PC-9 (cell line): ENCODE data around the gene ARHGAP26. TPM values are rescaled to one million over a fixed set of nuclear protein-coding genes. Genes with fewer than 3 reads are reported as not detected.
"Not testable (repeated sequence)": the region's sequence is repeated elsewhere in the genome, so short reads cannot be mapped to it uniquely, and the experiment has no call there.

ENCODE experiments used
- BruUV-seq: library from RNA; stranded (reverse); fragments of 400-500 nt; replicated peaks from 2 replicates; lab custom pipeline; 2021; lab: Mats Ljungman, UMichigan
- CTCF ChIA-PET: fragments of 300-600 bp; sonication (Branson Sonifier 250); formaldehyde crosslinking; loops from one replicate; lab custom pipeline; 2022; ENCODE audit warnings: antibody characterized with exemption; lab: Charles Lee
- POLR2A ChIA-PET: fragments of 300-600 bp; sonication (Branson Sonifier 250); formaldehyde crosslinking; loops from one replicate; lab custom pipeline; 2022; ENCODE audit warnings: antibody characterized with exemption; ENCODE audit not compliant: unreplicated experiment; lab: Charles Lee
- DNase-seq, 2 experiments: peaks; one replicate each; pipeline versions ENCODE4 v3.0.0 to v3.0.0-alpha.2; 2015 to 2022; ENCODE audit warnings: mixed read lengths in 1 of 2
- H2AFZ ChIP-seq: fragments of 200-600 bp; sonication (generic); 2 replicates; pipeline ENCODE4 v1.8.1; 2017; ENCODE audit warnings: antibody characterized with exemption
- H3F3A ChIP-seq: fragments of 200-600 bp; sonication (generic); 2 replicates; pipeline ENCODE4 v1.8.1; 2017; ENCODE audit warnings: antibody characterized with exemption, mild to moderate bottlenecking, low read depth; ENCODE audit not compliant: insufficient read depth
- H3K27ac ChIP-seq: fragments of 200-600 bp; sonication (generic); 2 replicates; pipeline ENCODE4 v1.6.1; 2016; ENCODE audit warnings: mixed run types
- H3K27me3 ChIP-seq: fragments of 200-600 bp; sonication (generic); 2 replicates; pipeline ENCODE4 v1.6.1; 2016; ENCODE audit warnings: low read depth, mixed run types; ENCODE audit not compliant: insufficient read depth
- H3K36me3 ChIP-seq: fragments of 200-600 bp; sonication (generic); 2 replicates; pipeline ENCODE4 v1.6.1; 2016; ENCODE audit warnings: low read depth, mixed run types
- H3K4me1 ChIP-seq: fragments of 200-600 bp; sonication (generic); replicated peaks from 2 replicates; pipeline ENCODE4 v1.6.1; 2016; ENCODE audit warnings: mixed run types; ENCODE audit not compliant: insufficient read depth
- H3K4me2 ChIP-seq: fragments of 200-600 bp; sonication (generic); 2 replicates; pipeline ENCODE4 v1.6.1; 2017; ENCODE audit warnings: mixed run types
- H3K4me3 ChIP-seq: fragments of 200-600 bp; sonication (generic); 2 replicates; pipeline ENCODE4 v1.6.1; 2016; ENCODE audit warnings: mixed run types
- H3K79me2 ChIP-seq: fragments of 200-600 bp; sonication (generic); 2 replicates; pipeline ENCODE4 v1.6.1; 2017; ENCODE audit warnings: low read depth, mixed run types
- H3K9me2 ChIP-seq: fragments of 200-600 bp; sonication (generic); 2 replicates; pipeline ENCODE4 v1.8.1; 2017; ENCODE audit warnings: mild to moderate bottlenecking; ENCODE audit not compliant: insufficient read depth
- H3K9me3 ChIP-seq: fragments of 200-600 bp; sonication (generic); 2 replicates; pipeline ENCODE4 v1.8.1; 2016; ENCODE audit warnings: low read depth; ENCODE audit not compliant: insufficient read depth
- H4K20me1 ChIP-seq: fragments of 200-600 bp; sonication (generic); 2 replicates; pipeline ENCODE4 v1.8.1; 2017; ENCODE audit not compliant: insufficient read depth
- EZH2 ChIP-seq: fragments of 200-600 bp; sonication (generic); IDR thresholded peaks from 2 replicates; pipeline ENCODE4 v1.8.0; 2017; ENCODE audit warnings: antibody characterized with exemption, low read depth
- intact Hi-C: fragments of 100-400 bp; cut with micrococcal nuclease; formaldehyde crosslinking; loops from one replicate; pipeline ENCODE4 v1.10.0; 2022; ENCODE audit not compliant: unreplicated experiment
- total RNA-seq: library from RNA; stranded (reverse); gene quantifications from 2 replicates; pipeline ENCODE4 v1.2.3, GENCODE V29; 2021
- TF ChIP-seq, protein P1 (sequence below): fragments of 200-600 bp; sonication (generic); conservative IDR thresholded peaks from 2 replicates; pipeline ENCODE4 v1.6.1; 2017; ENCODE audit warnings: mixed run types, antibody characterized with exemption, mild to moderate bottlenecking, moderate library complexity

The ARHGAP26 gene
- total RNA-seq, 1 experiment from 2014 or later: 29.7 TPM

DNA sequence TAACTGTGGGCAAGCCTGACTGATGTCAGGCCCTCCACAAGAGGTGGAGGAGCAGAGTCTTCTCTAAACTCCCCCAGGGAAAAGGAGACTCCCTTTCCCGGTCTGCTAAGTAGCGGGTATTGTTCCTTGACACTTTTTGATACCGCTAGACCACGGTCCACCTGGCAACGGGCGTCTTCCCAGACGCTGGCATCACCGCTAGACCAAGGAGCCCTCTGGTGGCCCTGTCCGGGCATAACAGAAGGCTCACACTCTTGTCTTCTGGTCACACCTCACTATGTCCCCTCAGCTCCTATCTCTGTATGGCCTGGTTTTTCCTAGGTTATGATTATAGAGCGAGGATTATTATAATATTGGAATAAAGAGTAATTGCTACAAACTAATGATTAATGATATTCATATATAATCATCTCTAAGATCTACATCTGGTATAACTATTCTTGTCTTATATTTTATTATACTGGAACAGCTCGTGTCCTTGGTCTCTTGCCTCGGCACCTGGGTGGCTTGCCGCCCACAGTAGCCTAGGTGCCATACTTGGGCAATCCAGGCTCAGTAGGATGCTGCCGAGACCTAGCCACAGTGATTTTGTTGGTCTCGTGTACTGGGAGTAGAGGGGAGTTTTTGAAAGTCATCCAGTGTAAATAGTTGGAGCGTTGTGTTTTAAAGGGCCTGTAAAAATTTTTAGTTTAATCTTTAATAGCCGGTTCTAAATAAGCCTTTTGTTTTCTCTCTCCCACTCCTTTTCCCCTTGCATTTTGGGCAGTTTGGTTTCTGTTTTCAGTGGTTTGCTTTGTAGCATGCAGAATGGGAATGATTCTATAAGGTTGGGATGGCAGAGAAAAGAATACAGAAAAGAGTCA, 195.3 kb downstream of the ARHGAP26 start:
- BruUV-seq, CTCF ChIA-PET, H3F3A ChIP-seq, H2AFZ ChIP-seq, H3K79me2 ChIP-seq, H3K27me3 ChIP-seq, H3K4me3 ChIP-seq, H4K20me1 ChIP-seq, H3K4me2 ChIP-seq, H3K9me2 ChIP-seq, H3K36me3 ChIP-seq, intact Hi-C loops, H3K9me3 ChIP-seq, POLR2A ChIA-PET, DNase-seq, H3K27ac ChIP-seq: not testable (repeated sequence)
- peaks cover 17% of the 10 kb centered on the region for H3K4me1 ChIP-seq
- TF ChIP-seq, protein P1, sequence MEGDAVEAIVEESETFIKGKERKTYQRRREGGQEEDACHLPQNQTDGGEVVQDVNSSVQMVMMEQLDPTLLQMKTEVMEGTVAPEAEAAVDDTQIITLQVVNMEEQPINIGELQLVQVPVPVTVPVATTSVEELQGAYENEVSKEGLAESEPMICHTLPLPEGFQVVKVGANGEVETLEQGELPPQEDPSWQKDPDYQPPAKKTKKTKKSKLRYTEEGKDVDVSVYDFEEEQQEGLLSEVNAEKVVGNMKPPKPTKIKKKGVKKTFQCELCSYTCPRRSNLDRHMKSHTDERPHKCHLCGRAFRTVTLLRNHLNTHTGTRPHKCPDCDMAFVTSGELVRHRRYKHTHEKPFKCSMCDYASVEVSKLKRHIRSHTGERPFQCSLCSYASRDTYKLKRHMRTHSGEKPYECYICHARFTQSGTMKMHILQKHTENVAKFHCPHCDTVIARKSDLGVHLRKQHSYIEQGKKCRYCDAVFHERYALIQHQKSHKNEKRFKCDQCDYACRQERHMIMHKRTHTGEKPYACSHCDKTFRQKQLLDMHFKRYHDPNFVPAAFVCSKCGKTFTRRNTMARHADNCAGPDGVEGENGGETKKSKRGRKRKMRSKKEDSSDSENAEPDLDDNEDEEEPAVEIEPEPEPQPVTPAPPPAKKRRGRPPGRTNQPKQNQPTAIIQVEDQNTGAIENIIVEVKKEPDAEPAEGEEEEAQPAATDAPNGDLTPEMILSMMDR: 0 out of 2 replicates have a peak, but pooled peaks have one; percentile 23

- no peaks in the 10 kb centered on the region; the same call in 1 of the 2 replicates for H3F3A ChIP-seq
- H3K4me3 ChIP-seq: no peak overlapping the region
- no peak overlapping the region for H2AFZ ChIP-seq
- H3K36me3 ChIP-seq: no peaks in the 10 kb centered on the region
- no peaks in the 10 kb centered on the region for H3K9me3 ChIP-seq
- H3K4me1 ChIP-seq: peaks cover 12% of the 10 kb centered on the region
- no peaks in the 10 kb centered on the region for H3K79me2 ChIP-seq
- POLR2A ChIA-PET: no interaction called here
- no peak overlapping the region for H3K4me2 ChIP-seq
- H4K20me1 ChIP-seq: no peaks in the 10 kb centered on the region
- no peak for DNase-seq
- H3K27ac ChIP-seq: no peak overlapping the region
- H3K27me3 ChIP-seq: no peaks in the 10 kb centered on the region
- intact Hi-C loops: no loop called here
- TF ChIP-seq, protein P1: no peak
- no peaks in the 10 kb centered on the region for H3K9me2 ChIP-seq
- BruUV-seq: no TSS peak
- CTCF ChIA-PET: no interaction called here
Measured at GRCh38 chr5:142966121-142966420, 195.9 kb downstream of the ARHGAP26 start.

- intact Hi-C loops: no loop called here
- Histone ChIP-seq H3K9me2 (no peaks in the 10 kb centered on the region), H4K20me1 (no peaks in the 10 kb centered on the region), H3K9me3 (no peaks in the 10 kb centered on the region), H3K4me1 (no peaks in the 10 kb centered on the region), H2AFZ (no peak overlapping the region), H3K27ac (no peak overlapping the region), H3K4me3 (no peak overlapping the region), H3F3A (no peaks in the 10 kb centered on the region), H3K4me2 (no peak overlapping the region), H3K79me2 (no peaks in the 10 kb centered on the region), H3K27me3 (no peaks in the 10 kb centered on the region), H3K36me3 (no peaks in the 10 kb centered on the region)
- ChIA-PET CTCF (no interaction called here), POLR2A (no interaction called here)
- no TSS peak for BruUV-seq
- TF ChIP-seq EZH2: no peak
- TF ChIP-seq, protein P1: no peak
- no peak for DNase-seq
Measured at GRCh38 chr5:142969186-142969585, 199.0 kb downstream of the ARHGAP26 start.
